Body of pancreas (tissue), 4 donors: ENCODE results near the gene CSMD2.

ENCODE experiments used
- CTCF ChIP-seq, 7 experiments: fragments of 450-650 bp in 4 of 7; fragments of 200-600 bp in 3 of 7; sonication (generic) in 3 of 7; IDR thresholded peaks; one replicate each; pipeline ENCODE4 v1.5.1; 2016 to 2019; ENCODE audit warnings: antibody characterized with exemption in 7 of 7
- POLR2A ChIP-seq, 3 donors: fragments of 450-650 bp; IDR thresholded peaks; one replicate each; pipeline ENCODE4 v1.6.1; 2016; ENCODE audit warnings: antibody characterized with exemption in 3 of 3, mild to moderate bottlenecking in 2 of 3

DNA sequence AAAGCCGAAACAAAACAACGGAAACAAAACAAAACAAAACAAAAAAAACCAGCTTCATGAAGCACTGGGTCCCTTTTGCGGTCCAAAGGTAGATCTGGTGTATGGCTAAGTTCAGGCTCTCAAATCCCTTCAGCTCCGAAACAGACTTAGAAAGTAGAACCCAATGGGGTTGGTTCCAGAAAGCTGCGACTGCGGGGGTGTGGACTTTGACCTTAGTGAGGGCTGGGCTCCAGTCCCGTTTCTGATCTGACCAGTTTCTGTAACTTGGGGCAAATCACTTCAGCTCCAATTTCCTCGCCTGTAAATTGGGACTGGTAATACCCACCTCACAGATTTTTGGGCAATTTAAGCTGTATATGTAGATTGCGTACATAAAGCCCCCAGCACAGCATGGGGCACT, 587.4 kb downstream of the CSMD2 start:
- no peak for TF ChIP-seq CTCF (IDR thresholded peaks at IDR 0.05)
- TF ChIP-seq POLR2A (IDR thresholded peaks at IDR 0.05), result no peak
